ENCODE results near the gene FANCD2OS.
"Not testable (repeated sequence)": the region's sequence is repeated elsewhere in the genome, so short reads cannot be mapped to it uniquely, and the experiment has no call there.

FANCD2OS gene

GRCh38 chr3:10091387-10091786 lies 16.7 kb downstream of the FANCD2OS start:
- not testable (repeated sequence) for DNase-seq

- DNase-seq, result not testable (repeated sequence)
Observed at GRCh38 chr3:10090774-10091173, 17.3 kb downstream of the FANCD2OS start.

- no peak for DNase-seq
Observed at GRCh38 chr3:10090179-10090578, 17.9 kb downstream of the FANCD2OS start.

GRCh38 chr3:10088256-10088655 lies 19.8 kb downstream of the FANCD2OS start:
- no peak for DNase-seq

- no peak for DNase-seq
Observed at GRCh38 chr3:10085738-10086137, 22.3 kb downstream of the FANCD2OS start.

GRCh38 chr3:10081871-10082270 lies 26.2 kb downstream of the FANCD2OS start:
- no peak for DNase-seq

GRCh38 chr3:10074666-10075065 lies 33.4 kb downstream of the FANCD2OS start:
- no peak for DNase-seq

GRCh38 chr3:10070077-10070476 lies 38.0 kb downstream of the FANCD2OS start:
- not testable (repeated sequence) for DNase-seq

- DNase-seq, result no peak
Observed at GRCh38 chr3:10055097-10055496, 53.0 kb downstream of the FANCD2OS start.
